CD4-positive, alpha-beta T cell treated with Interleukin-6 for 4 hours (primary cell): ENCODE measurements around the gene SIGLEC7.
"Not testable (repeated sequence)": the region's sequence is repeated elsewhere in the genome, so short reads cannot be mapped to it uniquely, and the experiment has no call there.

Experiments used
- DNase-seq: peaks from one replicate; pipeline ENCODE4 v3.0.0-alpha.2; 2020; ENCODE audit warnings: mixed read lengths

SIGLEC7 gene

DNA sequence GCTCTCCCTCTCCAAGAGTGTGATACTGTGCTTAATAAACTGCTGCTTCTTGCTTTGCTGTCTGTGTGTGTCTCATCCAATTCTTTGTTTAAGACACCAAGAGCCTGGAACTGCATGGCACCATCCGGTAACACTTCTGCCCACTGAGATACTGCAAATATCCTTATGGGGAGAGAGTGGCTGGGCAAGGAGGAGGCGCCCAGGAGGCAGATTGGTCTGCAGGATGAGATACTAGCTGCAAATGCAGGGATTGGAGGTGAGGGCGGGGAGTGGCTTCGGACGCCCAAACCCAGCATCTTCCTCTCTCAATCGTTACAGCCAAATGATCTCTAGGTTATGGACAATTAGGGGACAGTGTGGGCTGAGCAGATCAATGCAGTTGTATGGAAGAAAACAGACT is 1.7 kb upstream of the SIGLEC7 start:
- no peak for DNase-seq

GRCh38 chr19:51141181-51141580 is 920 bp upstream of the SIGLEC7 start:
- DNase-seq = no peak

DNA sequence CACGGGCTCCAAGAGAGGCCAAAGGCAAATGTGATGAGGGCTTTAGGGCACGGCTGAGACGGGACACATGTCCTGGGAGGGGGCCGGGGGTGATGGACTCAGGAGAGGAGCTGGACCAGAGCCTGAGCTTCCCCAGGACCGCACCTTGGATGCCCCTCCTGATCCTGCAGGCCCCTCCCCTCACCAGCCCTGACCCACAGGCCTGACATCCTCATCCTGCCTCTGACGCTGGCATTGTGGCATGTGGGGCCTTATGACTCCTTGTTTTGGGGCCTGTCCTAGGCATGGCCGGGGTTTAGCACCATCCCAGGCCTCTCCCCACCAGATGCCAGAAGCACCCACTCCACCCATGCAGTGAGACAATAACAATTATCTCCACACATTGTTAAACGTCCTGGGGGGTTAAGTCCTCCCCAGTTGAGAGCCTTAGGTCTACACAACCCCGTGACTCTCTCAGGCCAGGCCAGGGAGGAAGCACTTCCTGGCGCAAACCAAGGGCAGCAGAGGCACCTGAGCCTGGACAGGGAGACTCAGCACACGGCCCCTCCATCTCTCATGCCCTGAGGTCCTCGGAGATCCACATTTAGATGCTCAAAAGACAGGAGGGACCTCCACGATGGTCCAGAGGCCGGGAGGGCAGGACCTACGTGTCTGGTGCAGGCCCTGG is 841 bp downstream of the SIGLEC7 start:
- DNase-seq = not testable (repeated sequence)

- no peak for DNase-seq
These were observed 1.4 kb downstream of the SIGLEC7 start for GRCh38 chr19:51143486-51143885.

DNA sequence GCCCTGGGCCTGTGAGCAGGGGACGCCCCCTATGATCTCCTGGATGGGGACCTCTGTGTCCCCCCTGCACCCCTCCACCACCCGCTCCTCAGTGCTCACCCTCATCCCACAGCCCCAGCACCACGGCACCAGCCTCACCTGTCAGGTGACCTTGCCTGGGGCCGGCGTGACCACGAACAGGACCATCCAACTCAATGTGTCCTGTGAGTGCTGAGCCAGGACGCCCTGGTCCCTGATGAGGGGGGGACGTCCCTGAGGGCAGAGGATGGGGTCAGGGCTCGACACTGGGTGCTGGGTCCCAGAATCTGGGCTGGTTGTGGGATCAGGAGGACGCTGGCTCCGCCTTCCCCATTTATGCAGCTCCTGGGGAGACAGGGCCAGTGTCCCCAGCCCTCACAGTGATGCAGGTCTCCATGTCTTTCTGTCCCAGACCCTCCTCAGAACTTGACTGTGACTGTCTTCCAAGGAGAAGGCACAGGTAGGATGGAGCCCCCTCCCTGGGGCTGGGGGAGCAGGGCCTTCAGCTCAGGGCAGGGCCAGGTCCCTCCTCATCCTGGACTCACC is 2.5 kb downstream of the SIGLEC7 start:
- DNase-seq = no peak

DNA sequence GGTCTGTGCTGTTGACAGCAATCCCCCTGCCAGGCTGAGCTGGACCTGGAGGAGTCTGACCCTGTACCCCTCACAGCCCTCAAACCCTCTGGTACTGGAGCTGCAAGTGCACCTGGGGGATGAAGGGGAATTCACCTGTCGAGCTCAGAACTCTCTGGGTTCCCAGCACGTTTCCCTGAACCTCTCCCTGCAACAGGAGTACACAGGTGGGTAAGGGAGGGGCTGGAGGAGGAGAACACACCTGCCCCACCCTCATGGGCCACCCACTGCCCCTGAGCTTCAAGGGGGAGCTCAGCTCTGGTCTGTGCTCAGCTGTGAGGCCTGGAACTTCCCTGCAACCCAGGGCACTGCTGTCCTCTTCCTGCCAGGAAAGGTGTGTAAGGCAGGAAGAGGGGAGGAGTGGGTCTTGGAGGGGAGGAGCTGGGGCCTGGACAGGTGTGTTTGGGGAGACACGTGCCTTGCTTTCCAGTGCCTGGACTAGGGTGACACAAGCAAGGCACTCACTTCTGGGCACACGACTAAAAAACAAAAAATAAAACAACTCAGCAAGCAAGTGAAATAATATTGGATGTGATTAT is 3.9 kb downstream of the SIGLEC7 start:
- DNase-seq = no peak

DNA sequence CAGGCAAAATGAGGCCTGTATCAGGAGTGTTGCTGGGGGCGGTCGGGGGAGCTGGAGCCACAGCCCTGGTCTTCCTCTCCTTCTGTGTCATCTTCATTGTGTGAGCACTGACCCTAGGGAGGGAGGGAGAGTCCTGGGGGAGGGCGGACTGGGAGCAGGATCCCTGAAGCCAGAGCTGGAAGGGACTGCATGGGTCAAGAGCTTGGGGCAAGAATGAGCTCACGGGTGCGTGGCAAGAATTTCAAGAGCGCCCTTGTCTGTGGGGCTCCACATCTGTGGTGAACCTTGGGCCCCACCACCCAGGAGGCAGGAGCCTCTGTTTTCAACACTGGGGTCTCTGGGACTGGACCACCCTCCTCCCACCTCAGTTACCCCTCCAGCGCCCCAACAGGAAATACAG is 4.7 kb downstream of the SIGLEC7 start:
- no peak for DNase-seq

DNA sequence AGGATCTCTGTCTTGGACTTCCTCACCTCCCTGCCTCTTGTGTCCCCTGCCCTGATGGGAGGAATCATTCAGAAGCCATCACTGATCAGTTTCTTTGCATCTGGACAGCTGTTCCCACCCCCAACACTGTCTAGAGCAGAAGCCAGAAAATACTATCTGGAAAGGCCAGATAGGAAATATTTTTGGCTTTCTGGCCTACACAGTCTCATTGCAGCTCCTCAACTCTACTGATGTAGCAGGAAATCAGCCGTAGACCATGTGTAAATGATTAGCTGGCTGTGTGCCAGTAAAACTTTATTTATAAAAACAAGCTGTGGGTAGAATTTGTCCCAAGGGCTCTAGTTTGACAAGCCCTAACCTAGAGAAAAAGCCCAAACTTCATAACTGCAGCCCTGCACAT is 5.6 kb downstream of the SIGLEC7 start:
- no peak for DNase-seq

DNA sequence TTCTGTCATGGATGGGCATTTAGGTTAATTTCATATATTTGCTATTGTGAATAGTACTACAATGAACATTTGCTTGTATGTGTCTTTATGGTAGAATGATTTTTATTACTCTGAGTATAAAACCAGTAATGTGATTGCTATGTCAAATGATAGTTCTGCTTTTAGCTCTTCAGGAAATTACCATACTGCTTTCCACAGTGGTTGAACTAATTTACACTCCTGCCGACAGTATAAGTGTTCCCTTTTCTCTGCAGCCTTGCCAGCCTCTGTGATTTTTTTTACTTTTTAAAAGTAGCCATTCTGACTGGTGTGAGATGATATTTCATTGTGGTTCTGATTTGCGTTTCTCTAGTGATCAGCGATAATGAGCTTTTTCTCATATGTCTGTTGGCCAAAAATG is 6.5 kb downstream of the SIGLEC7 start:
- no peak for DNase-seq

DNA sequence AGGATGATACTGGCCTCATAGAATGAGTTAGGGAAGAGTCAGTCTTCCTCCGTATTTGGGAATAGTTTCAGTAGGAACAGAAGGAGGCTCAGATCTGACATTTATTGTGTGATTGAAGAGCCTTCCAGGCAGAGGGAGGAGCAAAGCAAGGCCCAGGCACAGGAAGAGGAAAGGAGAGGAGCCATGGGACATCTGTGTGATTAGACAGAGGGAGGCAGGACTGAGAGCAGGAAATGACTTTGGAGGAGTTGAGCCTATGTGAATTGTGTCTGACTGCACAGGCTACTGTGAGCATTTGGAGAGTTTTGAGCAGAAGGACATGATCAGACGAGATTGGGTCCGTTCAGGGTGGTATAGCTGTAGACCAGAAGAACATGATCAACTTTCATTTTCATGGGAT is 8.5 kb downstream of the SIGLEC7 start:
- DNase-seq = no peak

- DNase-seq = no peak
These were observed 14.6 kb downstream of the SIGLEC7 start for GRCh38 chr19:51156710-51157109.

DNA sequence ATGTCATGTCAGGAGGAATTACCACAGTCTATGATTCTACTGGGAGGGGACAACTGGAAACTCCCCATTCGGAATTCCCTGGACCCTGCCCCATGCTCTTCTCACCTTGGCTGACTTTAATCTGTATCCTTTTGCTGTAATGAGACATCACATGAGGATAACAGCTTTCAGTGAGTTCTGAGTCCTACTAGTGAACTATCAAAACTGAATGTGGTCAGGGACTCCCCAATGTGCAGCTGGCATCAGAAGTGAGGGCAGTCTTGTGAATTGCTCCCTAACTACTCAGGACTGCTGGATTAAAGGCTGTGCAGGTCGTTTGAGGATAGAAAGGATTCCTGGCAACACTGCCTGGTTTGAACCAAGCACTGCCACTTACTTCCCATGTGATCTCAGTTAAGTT is 15.2 kb downstream of the SIGLEC7 start:
- no peak for DNase-seq

GRCh38 chr19:51158474-51159129 is 16.5 kb downstream of the SIGLEC7 start:
- DNase-seq = peak; percentile 79

GRCh38 chr19:51159656-51160055 is 17.6 kb downstream of the SIGLEC7 start:
- no peak for DNase-seq

DNA sequence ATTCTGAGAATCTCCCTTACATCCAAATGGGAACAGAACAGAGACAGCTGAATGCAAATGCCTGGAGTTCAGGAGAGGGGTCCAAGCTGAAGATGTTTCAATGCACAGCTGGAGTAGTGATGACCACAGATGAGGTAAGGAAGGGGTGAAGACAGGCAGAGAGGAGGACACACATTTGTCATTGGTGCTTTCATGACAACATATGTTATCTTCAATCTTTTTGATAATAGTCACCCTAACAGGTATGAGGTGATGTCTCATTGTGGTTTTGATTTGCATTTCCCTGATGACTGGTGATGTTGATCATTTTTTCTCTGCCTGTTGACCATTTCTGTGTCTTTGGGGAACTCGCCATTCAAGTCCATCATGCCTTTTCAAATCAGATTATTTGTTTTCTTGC is 19.2 kb downstream of the SIGLEC7 start:
- no peak for DNase-seq

DNA sequence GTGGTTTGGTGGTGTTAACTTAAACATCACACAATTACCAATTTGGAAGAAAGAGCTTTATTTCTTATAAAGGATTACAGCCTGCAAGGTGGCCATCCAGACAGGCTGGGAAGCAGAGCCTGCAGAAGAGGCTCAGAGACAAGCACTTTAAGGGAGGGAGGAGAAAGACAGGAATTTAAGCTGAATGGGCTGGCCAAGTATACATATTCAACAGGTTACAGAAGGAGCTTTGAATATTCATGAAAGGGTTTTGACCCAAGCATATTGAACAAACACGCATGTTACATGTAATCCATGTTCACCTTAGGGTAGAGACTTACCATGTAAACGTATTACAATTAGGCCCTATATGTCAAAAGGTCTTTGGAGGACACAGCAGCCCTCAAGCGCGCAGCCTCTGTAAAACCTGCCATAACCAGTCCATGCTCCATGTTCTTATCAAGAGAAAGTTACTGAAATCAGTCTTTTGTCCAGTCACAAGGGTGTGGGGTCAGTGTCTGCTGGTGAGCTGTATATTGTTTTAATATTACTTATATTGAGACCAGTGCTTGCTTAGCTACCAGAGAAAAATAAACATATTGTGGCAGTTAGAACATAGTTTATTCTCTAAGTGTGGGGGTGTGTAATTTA is 19.9 kb downstream of the SIGLEC7 start:
- no peak for DNase-seq

DNA sequence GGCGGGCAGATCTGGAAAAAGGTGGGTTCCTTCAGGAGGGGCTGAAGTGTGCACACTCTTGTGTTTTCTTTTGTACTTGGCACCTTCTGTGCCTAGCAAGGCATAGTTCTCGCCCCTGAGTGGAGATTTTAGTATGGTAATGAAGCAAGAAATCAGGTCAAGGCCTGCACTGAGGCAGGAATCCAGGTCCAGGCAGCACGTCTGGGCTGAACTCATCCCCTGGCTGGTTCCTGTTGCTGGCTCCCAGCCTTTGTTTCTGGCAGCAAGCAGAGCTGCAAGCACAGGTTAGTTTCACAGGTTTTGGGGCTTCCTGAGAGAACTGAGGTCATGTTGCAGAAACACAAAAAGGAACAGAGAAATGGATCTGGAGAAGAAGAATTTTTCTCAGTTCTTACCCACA is 21.2 kb downstream of the SIGLEC7 start:
- DNase-seq = no peak

- DNase-seq = no peak
These were observed 22.1 kb downstream of the SIGLEC7 start for GRCh38 chr19:51164215-51164614.

- DNase-seq = peak; percentile 32
These were observed 24.9 kb downstream of the SIGLEC7 start for GRCh38 chr19:51166846-51167490.

GRCh38 chr19:51168564-51169282 is 26.6 kb downstream of the SIGLEC7 start:
- no peak for DNase-seq

GRCh38 chr19:51169283-51169918 is 27.3 kb downstream of the SIGLEC7 start:
- DNase-seq = peak; percentile 71

DNA sequence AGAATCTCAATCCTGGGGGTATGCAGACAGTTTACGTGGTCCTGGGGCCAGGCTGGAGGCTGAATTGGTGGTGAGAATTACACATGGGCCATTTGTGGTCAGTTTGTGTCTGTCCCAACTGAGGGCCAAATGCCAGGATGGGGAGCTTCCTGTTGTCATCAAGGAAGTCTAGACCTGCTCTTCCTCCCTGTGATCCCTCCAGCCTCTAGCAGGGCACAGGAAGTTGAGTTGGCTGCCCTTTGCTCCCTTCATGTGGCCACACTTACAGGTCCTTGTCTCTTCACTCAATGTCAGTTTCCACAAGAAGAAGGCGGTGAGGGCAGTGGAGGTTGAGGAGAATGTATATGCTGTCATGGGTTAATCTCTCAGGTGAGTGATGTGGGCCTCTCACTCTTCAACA is 30.1 kb downstream of the SIGLEC7 start:
- no peak for DNase-seq
